HG03045 (cell line): ENCODE results near the gene S100A6.

Source experiments
- ATAC-seq: cut with Tn5 transposase; IDR thresholded peaks from one replicate; pipeline ENCODE4 v1.9.1; 2021; ENCODE audit warnings: mild to moderate bottlenecking, moderate library complexity; ENCODE audit not compliant: unreplicated experiment

Gene S100A6

DNA sequence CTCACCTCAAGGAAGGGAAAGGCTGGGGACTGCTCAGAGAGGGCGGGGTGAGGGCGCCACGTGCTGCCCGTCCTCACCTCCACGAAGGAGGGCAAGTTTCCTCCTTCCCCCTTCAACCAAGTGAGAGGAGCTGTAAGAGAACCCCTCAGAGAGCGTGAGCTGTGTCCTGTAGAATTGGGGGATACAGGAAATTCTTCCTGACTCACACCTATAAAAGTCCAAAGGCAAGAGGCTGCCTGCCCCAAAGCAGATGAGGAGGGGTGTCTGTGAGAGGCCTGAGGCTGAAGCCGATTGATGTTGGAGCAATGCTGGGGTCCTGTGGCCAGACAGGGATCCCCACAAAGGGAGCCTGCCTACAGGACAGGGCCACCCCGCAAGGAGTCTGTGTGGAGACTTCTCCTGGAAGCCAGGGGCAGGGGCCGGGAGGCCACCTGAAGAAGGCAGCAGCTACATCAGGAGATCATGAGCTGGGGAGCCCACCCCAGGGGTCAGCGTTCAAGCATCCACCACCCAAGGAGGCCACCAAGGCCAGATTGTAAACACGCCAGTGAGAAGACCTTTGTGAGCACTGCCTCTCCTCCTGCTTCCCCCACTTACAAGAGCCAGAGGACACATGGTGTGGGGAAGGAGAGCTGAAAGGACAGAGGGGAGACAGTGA is 27.7 kb downstream of the S100A6 start:
- ATAC-seq, result no peak

DNA sequence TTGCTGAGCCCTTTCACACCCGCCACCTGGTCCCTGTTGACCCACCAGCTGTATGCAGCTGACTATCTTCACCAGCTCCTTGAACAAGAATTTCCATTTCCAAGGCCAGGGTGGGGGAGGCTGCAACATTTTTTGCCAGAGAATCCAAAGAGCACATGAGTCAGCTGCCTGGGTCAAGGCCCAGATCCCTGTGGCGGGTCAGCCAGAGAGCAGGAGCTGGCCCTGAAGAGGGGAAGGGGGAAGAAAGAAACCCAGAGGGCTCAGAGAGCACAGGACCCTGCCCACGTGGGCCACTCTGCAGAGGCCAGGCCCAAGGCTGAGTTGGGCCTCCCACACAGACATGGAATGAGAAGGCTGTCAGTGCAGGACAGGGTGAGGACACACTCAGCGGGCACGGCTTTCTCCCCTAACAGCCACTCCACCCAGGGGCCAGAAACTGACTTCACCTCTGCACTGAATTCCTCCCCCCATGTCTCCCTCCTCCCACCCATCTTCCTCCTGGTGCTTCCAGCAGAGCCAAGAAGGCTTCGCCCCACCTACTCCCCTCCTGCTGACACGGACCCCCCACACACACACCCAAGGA is 28.9 kb downstream of the S100A6 start:
- no peak for ATAC-seq

- ATAC-seq, result no peak
Observed at GRCh38 chr1:153506386-153506785, 29.4 kb downstream of the S100A6 start.

DNA sequence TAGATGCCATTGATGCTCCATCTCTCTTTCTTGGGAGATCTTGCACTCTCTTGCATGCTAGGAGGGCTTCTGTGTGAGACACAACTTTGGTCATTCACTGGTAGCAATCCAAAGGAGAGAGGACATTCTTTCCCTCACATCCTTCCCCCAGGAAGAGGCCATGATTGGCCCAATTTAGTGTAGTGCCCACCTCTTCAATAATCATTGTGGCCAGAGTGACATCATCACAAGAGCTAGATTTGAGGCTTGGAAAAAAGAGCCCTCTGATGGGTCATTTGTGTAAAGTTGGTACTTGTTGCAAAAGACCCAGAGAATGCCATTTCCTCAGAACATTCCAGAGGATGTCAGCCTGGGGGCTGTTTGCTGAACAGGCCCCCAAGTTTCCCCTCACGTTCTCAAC is 30.2 kb downstream of the S100A6 start:
- ATAC-seq, result no peak

DNA sequence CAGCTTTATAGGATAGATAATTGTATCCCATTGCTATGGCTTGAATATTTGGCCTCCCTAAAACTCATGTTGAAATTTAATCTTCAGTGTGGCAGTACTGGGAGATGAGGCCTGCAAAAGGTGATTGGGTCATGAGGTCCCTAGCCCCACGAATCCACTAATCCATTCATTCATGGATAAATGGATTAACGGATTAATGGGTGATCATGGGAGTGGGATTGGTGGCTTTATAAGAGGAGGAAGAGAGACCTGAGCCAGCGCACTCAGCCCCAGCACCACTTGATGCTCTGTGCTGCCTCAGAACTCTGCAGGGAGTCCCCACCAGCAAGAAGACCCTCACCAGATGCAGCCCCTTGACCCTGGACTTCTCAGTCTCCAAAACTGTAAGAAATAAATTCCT is 32.0 kb downstream of the S100A6 start:
- no peak for ATAC-seq

- ATAC-seq, result no peak
Observed at GRCh38 chr1:153498746-153499145, 37.0 kb downstream of the S100A6 start.

GRCh38 chr1:153495536-153495935 is 40.3 kb downstream of the S100A6 start:
- no peak for ATAC-seq

DNA sequence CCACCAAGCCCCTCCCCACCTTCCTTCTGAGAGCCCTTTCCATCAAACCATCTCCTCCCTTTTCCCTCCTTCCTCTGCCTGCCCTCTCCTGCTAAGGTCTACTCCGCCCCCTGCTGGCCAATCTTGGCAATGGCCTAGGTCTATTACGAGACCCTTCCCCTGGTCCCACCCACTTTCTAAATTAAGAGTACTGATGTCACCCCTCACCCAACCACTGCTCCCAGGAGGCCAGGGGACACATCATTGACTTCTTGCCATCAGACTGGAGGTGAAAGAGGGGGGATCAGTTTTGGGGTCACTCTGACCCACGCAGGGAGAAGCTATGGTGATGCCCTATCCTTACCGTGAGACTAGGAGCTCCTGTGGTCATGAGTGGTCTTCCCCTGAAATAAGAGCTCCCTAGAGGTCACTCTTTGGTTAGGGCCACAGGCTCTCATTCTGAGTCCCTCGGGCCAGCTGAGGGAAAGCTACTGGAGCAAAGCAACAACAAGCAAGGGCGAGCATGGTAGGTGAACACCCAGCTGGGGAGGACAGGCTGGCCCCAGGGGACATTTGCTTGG is 40.7 kb downstream of the S100A6 start:
- ATAC-seq, result no peak

DNA sequence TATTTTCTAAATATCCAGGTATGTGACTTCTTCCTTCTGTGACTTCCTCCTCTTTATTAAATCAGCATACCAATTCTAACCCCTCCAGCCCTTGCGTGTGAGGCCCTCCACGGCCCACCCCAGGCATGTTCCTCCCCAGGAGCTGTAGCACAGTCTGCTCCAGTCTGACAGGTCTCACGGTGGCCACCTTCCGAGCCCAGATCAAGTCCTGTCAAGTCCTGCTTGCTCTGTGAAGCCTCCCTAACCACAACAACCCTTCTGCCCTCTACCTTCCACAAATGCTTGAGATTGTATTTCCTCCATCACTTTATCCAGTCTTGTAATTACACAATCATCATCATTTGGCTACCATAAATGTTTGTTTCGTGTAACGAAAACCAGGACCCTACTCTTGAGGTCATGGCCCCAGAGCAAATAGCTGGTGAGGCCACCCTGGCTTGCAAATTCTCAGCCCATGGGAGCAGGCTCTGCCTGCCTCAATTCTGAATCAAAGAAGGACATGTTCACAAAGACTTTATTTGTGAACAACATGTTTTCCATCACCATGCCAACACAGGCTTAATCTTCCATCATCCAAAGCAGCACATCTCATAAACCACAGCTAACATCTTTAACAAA is 42.3 kb downstream of the S100A6 start:
- no peak for ATAC-seq

GRCh38 chr1:153490272-153491051 is 45.3 kb downstream of the S100A6 start:
- no peak for ATAC-seq

DNA sequence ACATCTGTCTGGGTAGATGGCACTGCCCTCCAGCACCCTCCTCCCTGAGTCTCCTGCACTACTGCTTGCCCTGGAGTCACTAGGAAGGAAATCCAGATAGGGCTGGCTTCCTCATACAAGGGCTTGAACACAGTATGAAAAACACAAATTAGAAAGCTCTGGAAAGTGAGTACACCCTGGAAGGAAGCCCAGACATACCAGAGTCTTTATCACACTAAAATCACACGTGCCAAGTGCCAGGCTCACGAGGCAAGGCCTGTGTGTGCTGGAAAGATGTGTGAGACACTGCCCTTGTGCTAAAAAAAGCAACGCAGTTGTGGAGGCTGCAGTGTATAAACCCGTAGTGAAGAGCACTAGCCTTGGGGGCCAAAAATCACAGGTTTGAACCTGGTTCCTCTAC is 47.1 kb downstream of the S100A6 start:
- no peak for ATAC-seq

DNA sequence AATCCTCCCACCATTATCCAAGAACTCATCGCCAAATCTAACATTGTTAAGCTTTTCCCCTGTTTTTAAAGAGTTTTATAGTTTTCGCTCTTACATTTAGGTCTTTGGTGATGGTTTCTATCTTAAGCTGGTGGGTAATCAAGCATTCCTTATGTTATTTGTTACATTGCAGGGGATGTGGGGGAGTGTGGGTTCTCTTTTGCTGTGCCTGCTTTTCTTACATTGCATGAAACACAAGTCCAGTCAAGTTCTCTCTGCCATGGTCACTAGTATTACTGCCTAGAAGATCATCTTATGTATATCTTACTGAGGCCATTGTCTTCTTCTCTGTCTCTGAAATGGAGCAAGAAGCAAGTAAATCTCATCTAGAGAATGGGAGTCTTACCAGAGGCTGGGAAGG is 48.1 kb downstream of the S100A6 start:
- ATAC-seq, result no peak

- ATAC-seq, result no peak
Observed at GRCh38 chr1:153485863-153486262, 49.9 kb downstream of the S100A6 start.
